Ureter (tissue), 1 donor: ENCODE measurements around the gene MCAT. TPM values are rescaled to one million over a fixed set of nuclear protein-coding genes. Genes with fewer than 3 reads are reported as not detected.
"Not testable (repeated sequence)": the region's sequence is repeated elsewhere in the genome, so short reads cannot be mapped to it uniquely, and the experiment has no call there.

Source experiments
- DNase-seq: peaks from one replicate; pipeline ENCODE4 v3.0.0-alpha.2; 2020; ENCODE audit warnings: low spot score
- total RNA-seq: library from RNA; stranded (reverse); gene quantifications from one replicate; pipeline ENCODE4 v1.2.4, GENCODE V29; 2023
- donor health status: DM: yes; HTN: yes; CAD: no.

Gene MCAT
- total RNA-seq, 1 donor from 2014 or later = 19.5 TPM

DNA sequence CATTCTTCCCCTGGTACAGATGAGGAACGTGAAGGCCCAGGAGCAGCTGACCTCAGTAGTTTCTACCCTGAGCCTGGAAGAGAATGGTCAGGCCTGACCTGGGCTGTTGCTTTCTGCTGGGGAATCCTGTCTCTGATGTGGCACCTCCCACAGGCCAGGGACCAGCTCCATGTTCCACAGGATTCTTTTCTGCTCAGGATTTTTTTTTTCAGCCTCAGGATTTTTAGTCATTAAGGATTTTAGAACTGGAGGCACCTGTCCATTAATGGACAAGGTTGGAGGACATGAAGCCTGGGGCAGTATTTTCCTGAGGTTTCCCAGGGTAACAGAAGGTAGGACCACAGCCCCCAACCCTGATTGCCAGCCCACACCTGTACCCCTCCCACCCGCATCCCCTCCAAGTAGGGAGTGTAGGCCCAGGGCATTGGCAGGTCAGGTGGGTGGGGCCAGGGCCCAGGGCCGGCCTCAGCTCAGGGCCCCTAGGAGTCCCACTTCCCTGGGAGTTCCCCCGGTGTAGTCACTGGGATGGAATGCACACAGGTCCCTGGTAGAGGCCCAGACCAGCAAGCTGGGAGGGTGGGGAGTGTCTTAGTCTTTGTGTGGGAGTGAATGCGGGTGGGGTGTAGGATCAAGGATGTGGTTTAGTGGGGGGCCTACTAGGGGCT is 16.6 kb downstream of the MCAT start:
- peak; percentile 60 for DNase-seq

DNA sequence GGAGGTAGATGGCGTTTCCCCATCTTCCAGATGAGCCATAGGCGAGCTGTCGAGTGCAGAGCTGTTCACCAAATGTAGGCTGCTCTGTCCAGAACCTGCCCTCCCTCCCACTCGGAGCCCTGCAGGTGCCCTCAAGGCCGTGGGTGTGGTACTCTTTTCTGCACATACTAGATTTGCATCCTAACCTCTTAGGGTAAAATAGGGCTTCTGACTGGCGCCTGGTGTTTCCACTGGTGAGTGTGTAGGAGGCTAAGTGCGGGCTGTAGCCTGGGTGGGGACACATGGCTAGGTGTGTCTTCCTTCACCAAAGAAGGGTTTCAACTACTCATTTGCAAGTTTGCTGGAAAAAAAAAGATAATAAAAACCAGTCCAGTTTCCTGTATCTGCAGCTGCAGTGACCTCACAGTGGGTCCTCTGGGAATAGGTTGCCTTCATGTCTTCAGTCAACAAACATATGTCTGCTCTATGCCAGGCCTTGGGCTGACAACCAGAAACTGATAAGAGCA is 24.2 kb downstream of the MCAT start:
- no peak for DNase-seq

DNA sequence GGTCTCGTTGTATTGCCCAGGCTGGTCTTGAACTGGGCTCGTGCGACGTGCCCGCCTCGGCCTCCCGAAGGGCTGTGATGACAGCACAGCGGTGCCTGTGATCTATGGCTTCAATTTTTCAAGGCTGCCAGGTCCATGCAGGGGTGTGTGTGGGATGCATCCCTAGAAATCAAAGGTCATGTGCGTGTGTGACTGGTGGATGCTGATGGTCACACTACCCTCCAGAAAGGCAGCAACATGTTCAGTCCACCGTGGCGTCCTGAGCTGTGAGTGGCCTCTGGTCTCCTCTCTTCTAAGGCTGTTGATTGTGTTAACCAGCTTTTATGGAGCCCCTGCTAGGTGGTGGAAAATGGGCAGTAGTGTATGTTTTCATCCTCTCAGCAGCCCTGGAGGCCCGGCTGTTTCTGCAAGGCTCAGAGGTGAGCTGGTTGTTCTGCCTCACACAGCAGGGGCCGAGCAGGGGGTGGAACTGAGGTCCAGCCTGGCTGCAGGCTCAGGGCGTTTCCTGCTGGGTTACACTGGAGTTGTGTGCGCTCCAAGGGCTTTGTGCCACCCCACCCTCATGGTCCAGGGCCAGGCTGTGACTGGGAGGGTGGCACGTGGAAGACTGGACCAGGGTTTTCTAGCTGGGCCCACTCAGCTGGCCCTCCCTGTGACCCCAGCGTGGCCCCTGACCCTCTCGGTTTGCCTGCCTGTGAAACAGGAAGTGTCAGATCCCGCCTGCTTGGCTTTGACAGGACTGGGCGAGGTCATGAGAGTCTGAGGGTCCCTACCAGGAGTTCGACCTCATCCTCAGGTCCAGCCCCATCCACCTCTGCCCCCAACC is 25.0 kb downstream of the MCAT start:
- no peak for DNase-seq

- no peak for DNase-seq
Observed at GRCh38 chr22:43116932-43117331, 26.3 kb downstream of the MCAT start.

GRCh38 chr22:43114958-43115357 is 28.2 kb downstream of the MCAT start:
- peak; percentile 72 for DNase-seq

DNA sequence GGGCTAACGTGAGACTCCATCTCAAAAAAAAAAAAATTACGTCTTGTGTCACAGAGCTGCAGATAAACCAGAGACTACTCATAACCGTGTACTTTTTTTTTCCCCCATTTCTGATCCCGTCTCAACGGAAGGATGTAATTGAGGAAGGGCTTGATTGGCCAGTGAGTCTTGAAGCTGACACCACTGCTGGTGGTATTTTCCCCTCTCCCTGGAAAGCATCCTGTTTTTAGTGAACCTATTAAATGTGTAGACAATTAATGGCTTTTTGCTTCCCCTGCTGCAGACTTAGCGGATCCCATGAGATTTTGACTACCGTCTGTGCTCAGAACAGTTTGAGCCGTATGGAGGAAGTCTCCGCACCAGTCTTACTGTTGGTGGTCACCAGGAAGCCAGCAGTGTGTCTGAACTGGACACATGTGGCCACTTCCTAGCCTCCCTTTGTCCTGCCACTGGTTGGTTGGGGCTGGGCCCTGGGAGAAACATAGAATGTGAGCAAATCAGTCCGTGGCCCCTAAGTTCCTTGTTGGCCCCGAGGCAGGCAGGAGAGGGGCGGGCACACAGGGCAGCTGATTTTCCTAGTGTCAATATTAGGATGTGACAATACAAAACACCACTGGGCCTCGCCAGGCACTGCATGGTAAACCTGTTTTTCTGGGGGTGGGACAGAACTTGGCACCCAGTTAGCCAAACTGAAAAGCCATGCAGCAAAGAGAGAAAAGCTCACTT is 29.5 kb downstream of the MCAT start:
- peak; percentile 70 for DNase-seq

GRCh38 chr22:43110927-43111623 is 32.1 kb downstream of the MCAT start:
- DNase-seq = peak; percentile 52

GRCh38 chr22:43110444-43110926 is 32.7 kb downstream of the MCAT start, which contains the start of gene BIK:
Gene BIK, plus strand, starts transcription at chr22:43110750. Its CDS starts 13,273 bp downstream, at chr22:43124023.
- DNase-seq = peak; percentile 58

GRCh38 chr22:43109921-43110443 is 33.2 kb downstream of the MCAT start:
- no peak for DNase-seq

DNA sequence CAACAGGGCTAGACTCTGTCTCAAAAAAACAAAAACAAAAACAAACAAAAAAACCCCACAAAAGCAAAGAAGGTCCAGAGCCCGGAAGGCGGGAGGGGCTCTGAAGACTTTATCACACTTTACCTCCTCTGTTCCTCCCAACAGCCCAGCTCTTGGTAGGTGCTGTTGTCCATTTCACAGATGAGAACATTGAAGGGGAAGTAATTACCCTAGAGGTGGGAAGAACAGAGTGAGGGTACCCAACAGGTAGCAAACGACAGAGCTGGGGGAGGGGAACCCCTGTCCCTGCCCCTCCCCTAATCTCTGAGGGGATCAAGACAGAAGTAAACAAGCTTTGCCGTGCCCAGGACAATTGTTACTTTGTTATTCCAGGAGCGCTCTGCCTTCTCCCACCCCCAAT is 33.7 kb downstream of the MCAT start:
- DNase-seq = no peak

DNA sequence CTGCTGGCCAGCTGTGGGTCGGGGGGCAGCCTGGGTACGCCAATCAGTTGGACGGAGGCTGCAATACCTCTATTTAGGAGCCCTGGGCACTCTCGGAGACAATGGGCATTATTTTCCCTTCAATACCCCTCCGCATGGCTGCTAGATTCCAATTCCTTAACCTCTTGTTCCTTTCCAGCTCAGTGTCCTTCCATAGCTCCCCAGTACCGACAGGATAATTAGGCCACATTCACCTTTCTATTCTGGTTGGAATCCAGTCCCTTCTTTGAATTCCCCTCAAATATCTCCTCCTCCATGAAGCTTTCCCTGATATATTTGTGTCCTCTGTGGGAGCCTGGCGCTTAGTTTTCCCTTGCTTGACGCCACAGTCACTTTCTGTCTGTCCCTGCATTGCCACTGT is 36.9 kb downstream of the MCAT start:
- DNase-seq = no peak

GRCh38 chr22:43104950-43105349 is 38.2 kb downstream of the MCAT start:
- DNase-seq = not testable (repeated sequence)

GRCh38 chr22:43104056-43104625 is 39.1 kb downstream of the MCAT start:
- DNase-seq = not testable (repeated sequence)

GRCh38 chr22:43101306-43101705 is 41.9 kb downstream of the MCAT start:
- DNase-seq = no peak

- no peak for DNase-seq
Observed at GRCh38 chr22:43100225-43100624, 43.0 kb downstream of the MCAT start.

GRCh38 chr22:43099095-43099494 is 44.1 kb downstream of the MCAT start:
- DNase-seq = no peak

- no peak for DNase-seq
Observed at GRCh38 chr22:43098356-43098755, 44.8 kb downstream of the MCAT start.

DNA sequence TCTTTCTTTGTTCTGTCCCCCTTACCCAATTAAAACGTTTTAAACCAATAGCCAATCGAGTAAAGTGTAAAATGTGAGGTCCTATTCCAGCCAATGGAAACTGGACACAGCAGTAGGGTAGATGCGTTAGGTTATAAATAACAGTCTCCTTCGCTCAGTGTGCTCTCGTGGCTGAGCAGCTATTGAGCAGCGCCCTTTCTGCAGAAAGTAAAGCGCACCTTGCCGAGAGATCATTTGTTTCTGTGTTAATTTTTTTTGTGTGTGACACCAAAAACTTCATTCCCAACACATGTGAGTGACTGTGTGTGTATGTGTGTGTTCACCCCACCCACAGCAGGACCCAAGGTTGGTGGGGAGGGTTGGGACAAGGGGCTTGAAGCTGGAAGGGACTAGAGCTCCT is 46.8 kb downstream of the MCAT start:
- no peak for DNase-seq

- no peak for DNase-seq
Observed at GRCh38 chr22:43094551-43094950, 48.6 kb downstream of the MCAT start.

DNA sequence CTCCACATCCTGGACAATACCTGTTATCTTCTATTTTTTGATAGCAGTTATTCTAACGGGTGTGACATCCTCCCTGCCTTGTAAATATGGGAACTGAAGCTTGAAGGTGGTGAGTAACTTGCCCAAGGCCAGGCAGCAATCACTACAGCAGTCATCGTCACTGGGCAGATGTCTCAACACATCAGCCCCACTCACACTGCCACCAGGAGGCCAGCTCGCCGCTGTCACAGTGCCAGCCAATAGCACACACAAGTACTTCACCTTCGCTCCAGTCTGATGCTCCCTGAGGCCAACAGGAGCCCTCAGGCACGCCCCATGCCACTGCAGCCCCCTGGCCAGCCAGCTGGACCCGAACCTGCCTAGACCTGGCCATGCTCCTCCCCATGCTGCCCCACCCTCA is 49.1 kb downstream of the MCAT start:
- no peak for DNase-seq

- no peak for DNase-seq
Observed at GRCh38 chr22:43092085-43092484, 51.1 kb downstream of the MCAT start.
